ENCODE measurements around the gene RIOK1.

RIOK1 gene

GRCh38 chr6:7390226-7390878 lies 744 bp downstream of the RIOK1 start:
- ATAC-seq = peak; percentile 2
- Mint-ChIP-seq H3K27me3 (no peaks in the 10 kb centered on the region), H3K4me3 (peak overlapping the region; percentile 96), H3K4me1 (peaks cover 40% of the 10 kb centered on the region), H3K36me3 (ENCODE audit: low read depth) (peaks cover 41% of the 10 kb centered on the region), H3K9me3 (no peaks in the 10 kb centered on the region), H3K27ac (peak overlapping the region; percentile 99)
- peak; percentile 5 for DNase-seq

- Mint-ChIP-seq H3K27me3 (no peaks in the 10 kb centered on the region), H3K9me3 (no peaks in the 10 kb centered on the region), H3K4me1 (peaks cover 40% of the 10 kb centered on the region), H3K4me3 (peak overlapping the region; percentile 96), H3K27ac (peak overlapping the region; percentile 99), H3K36me3 (ENCODE audit: low read depth) (peaks cover 48% of the 10 kb centered on the region)
- ATAC-seq (no peak), DNase-seq (no peak)
These were observed 1.5 kb downstream of the RIOK1 start for GRCh38 chr6:7391151-7391550.

GRCh38 chr6:7392402-7392801 lies 2.8 kb downstream of the RIOK1 start:
- peaks cover 40% of the 10 kb centered on the region for H3K4me1 Mint-ChIP-seq
- H3K4me3 Mint-ChIP-seq = peak overlapping the region; percentile 96
- ATAC-seq (no peak), DNase-seq (no peak)
- H3K9me3 Mint-ChIP-seq = no peaks in the 10 kb centered on the region
- no peak overlapping the region for H3K27ac Mint-ChIP-seq
- H3K27me3 Mint-ChIP-seq = no peaks in the 10 kb centered on the region
- H3K36me3 Mint-ChIP-seq (ENCODE audit: low read depth) = peaks cover 53% of the 10 kb centered on the region

GRCh38 chr6:7401075-7401474 lies 11.5 kb downstream of the RIOK1 start:
- Mint-ChIP-seq H3K27ac (no peak overlapping the region), H3K27me3 (no peaks in the 10 kb centered on the region), H3K36me3 (ENCODE audit: low read depth) (peaks cover 62% of the 10 kb centered on the region), H3K4me3 (no peak overlapping the region), H3K9me3 (no peaks in the 10 kb centered on the region), H3K4me1 (peaks cover 2% of the 10 kb centered on the region)
- no peak for DNase-seq
- ATAC-seq = no peak

- Mint-ChIP-seq H3K4me1 (peaks cover 2% of the 10 kb centered on the region), H3K4me3 (no peak overlapping the region), H3K36me3 (ENCODE audit: low read depth) (peaks cover 64% of the 10 kb centered on the region), H3K27ac (no peak overlapping the region), H3K27me3 (no peaks in the 10 kb centered on the region), H3K9me3 (no peaks in the 10 kb centered on the region)
- DNase-seq (no peak), ATAC-seq (no peak)
These were observed 13.1 kb downstream of the RIOK1 start for GRCh38 chr6:7402716-7403115.

- ATAC-seq (no peak), DNase-seq (no peak)
- no peaks in the 10 kb centered on the region for H3K27me3 Mint-ChIP-seq
- H3K4me3 Mint-ChIP-seq = no peak overlapping the region
- H3K27ac Mint-ChIP-seq = no peak overlapping the region
- peaks cover 65% of the 10 kb centered on the region for H3K36me3 Mint-ChIP-seq (ENCODE audit: low read depth)
- no peaks in the 10 kb centered on the region for H3K4me1 Mint-ChIP-seq
- no peaks in the 10 kb centered on the region for H3K9me3 Mint-ChIP-seq
These were observed 14.9 kb downstream of the RIOK1 start for GRCh38 chr6:7404546-7404945.

GRCh38 chr6:7406743-7407142 lies 17.1 kb downstream of the RIOK1 start:
- Mint-ChIP-seq H3K36me3 (ENCODE audit: low read depth) (peaks cover 66% of the 10 kb centered on the region), H3K27me3 (no peaks in the 10 kb centered on the region)

GRCh38 chr6:7409740-7410139 lies 20.1 kb downstream of the RIOK1 start:
- Mint-ChIP-seq H3K27ac (no peak overlapping the region), H3K27me3 (no peaks in the 10 kb centered on the region), H3K9me3 (no peaks in the 10 kb centered on the region), H3K4me1 (no peaks in the 10 kb centered on the region), H3K4me3 (no peak overlapping the region), H3K36me3 (ENCODE audit: low read depth) (peaks cover 63% of the 10 kb centered on the region)
- no peak for DNase-seq
- no peak for ATAC-seq

More at GRCh38 chr6:7406743-7407142, 17.1 kb downstream of the RIOK1 start:
- H3K4me3 Mint-ChIP-seq = no peak overlapping the region
- H3K27ac Mint-ChIP-seq = no peak overlapping the region
- no peaks in the 10 kb centered on the region for H3K9me3 Mint-ChIP-seq
- DNase-seq (no peak), ATAC-seq (no peak)
- no peaks in the 10 kb centered on the region for H3K4me1 Mint-ChIP-seq

GRCh38 chr6:7410851-7411250 lies 21.2 kb downstream of the RIOK1 start:
- no peak overlapping the region for H3K4me3 Mint-ChIP-seq
- no peaks in the 10 kb centered on the region for H3K27me3 Mint-ChIP-seq
- H3K27ac Mint-ChIP-seq = no peak overlapping the region
- DNase-seq = no peak
- H3K36me3 Mint-ChIP-seq (ENCODE audit: low read depth) = peaks cover 62% of the 10 kb centered on the region
- H3K9me3 Mint-ChIP-seq = no peaks in the 10 kb centered on the region
- no peaks in the 10 kb centered on the region for H3K4me1 Mint-ChIP-seq
- ATAC-seq = no peak

GRCh38 chr6:7411328-7411727 lies 21.7 kb downstream of the RIOK1 start:
- no peak overlapping the region for H3K27ac Mint-ChIP-seq
- H3K27me3 Mint-ChIP-seq = no peaks in the 10 kb centered on the region
- ATAC-seq (no peak), DNase-seq (no peak)
- H3K9me3 Mint-ChIP-seq = no peaks in the 10 kb centered on the region
- no peak overlapping the region for H3K4me3 Mint-ChIP-seq
- H3K4me1 Mint-ChIP-seq = no peaks in the 10 kb centered on the region
- peaks cover 64% of the 10 kb centered on the region for H3K36me3 Mint-ChIP-seq (ENCODE audit: low read depth)

- Mint-ChIP-seq H3K27me3 (no peaks in the 10 kb centered on the region), H3K4me3 (no peak overlapping the region), H3K9me3 (no peaks in the 10 kb centered on the region), H3K4me1 (no peaks in the 10 kb centered on the region), H3K27ac (no peak overlapping the region), H3K36me3 (ENCODE audit: low read depth) (peaks cover 62% of the 10 kb centered on the region)
- no peak for DNase-seq
- no peak for ATAC-seq
These were observed 23.7 kb downstream of the RIOK1 start for GRCh38 chr6:7413151-7413823.

- no peak for DNase-seq
- Mint-ChIP-seq H3K27me3 (no peaks in the 10 kb centered on the region), H3K36me3 (ENCODE audit: low read depth) (peaks cover 65% of the 10 kb centered on the region), H3K27ac (no peak overlapping the region), H3K4me1 (no peaks in the 10 kb centered on the region), H3K4me3 (no peak overlapping the region), H3K9me3 (no peaks in the 10 kb centered on the region)
- ATAC-seq = no peak
These were observed 25.2 kb downstream of the RIOK1 start for GRCh38 chr6:7414811-7415210.

- ATAC-seq = no peak
- H3K27ac Mint-ChIP-seq = no peak overlapping the region
- no peak for DNase-seq
- H3K27me3 Mint-ChIP-seq = no peaks in the 10 kb centered on the region
- H3K4me1 Mint-ChIP-seq = no peaks in the 10 kb centered on the region
- no peaks in the 10 kb centered on the region for H3K9me3 Mint-ChIP-seq
- H3K36me3 Mint-ChIP-seq (ENCODE audit: low read depth) = peaks cover 61% of the 10 kb centered on the region
- H3K4me3 Mint-ChIP-seq = no peak overlapping the region
These were observed 28.1 kb downstream of the RIOK1 start for GRCh38 chr6:7417684-7418083.

- Mint-ChIP-seq H3K9me3 (no peaks in the 10 kb centered on the region), H3K4me3 (no peak overlapping the region), H3K4me1 (no peaks in the 10 kb centered on the region), H3K27ac (no peak overlapping the region), H3K36me3 (ENCODE audit: low read depth) (peaks cover 56% of the 10 kb centered on the region), H3K27me3 (no peaks in the 10 kb centered on the region)
- no peak for ATAC-seq
- no peak for DNase-seq
These were observed 28.8 kb downstream of the RIOK1 start for GRCh38 chr6:7418238-7418905.

- H3K27ac Mint-ChIP-seq = no peak overlapping the region
- no peak for DNase-seq
- H3K4me1 Mint-ChIP-seq = no peaks in the 10 kb centered on the region
- H3K4me3 Mint-ChIP-seq = no peak overlapping the region
- no peaks in the 10 kb centered on the region for H3K27me3 Mint-ChIP-seq
- no peak for ATAC-seq
- peaks cover 52% of the 10 kb centered on the region for H3K36me3 Mint-ChIP-seq (ENCODE audit: low read depth)
- H3K9me3 Mint-ChIP-seq = no peaks in the 10 kb centered on the region
These were observed 29.5 kb downstream of the RIOK1 start for GRCh38 chr6:7419065-7419464.
